Cerebellar cortex (tissue), 1 donor: ENCODE data around the gene ATP5PB.

ENCODE experiments used
- DNase-seq: peaks from one replicate; pipeline ENCODE4 v3.0.0-alpha.2; 2015; ENCODE audit warnings: low spot score

Gene ATP5PB

GRCh38 chr1:111476214-111476613 lies 26.9 kb downstream of the ATP5PB start:
- DNase-seq: no peak

- no peak for DNase-seq
Observed at GRCh38 chr1:111476761-111477309, 27.6 kb downstream of the ATP5PB start.

- no peak for DNase-seq
Observed at GRCh38 chr1:111480674-111481073, 31.4 kb downstream of the ATP5PB start.

GRCh38 chr1:111481387-111482221 lies 32.3 kb downstream of the ATP5PB start:
- DNase-seq: peak; percentile 59

- DNase-seq: no peak
Observed at GRCh38 chr1:111483166-111483565, 33.9 kb downstream of the ATP5PB start.

GRCh38 chr1:111483876-111484275 lies 34.6 kb downstream of the ATP5PB start:
- DNase-seq: no peak

- no peak for DNase-seq
Observed at GRCh38 chr1:111484391-111485026, 35.2 kb downstream of the ATP5PB start.

- DNase-seq: no peak
Observed at GRCh38 chr1:111486431-111486830, 37.2 kb downstream of the ATP5PB start.

GRCh38 chr1:111487133-111487532 lies 37.9 kb downstream of the ATP5PB start:
- no peak for DNase-seq

GRCh38 chr1:111488669-111489068 lies 39.4 kb downstream of the ATP5PB start:
- no peak for DNase-seq

- DNase-seq: no peak
Observed at GRCh38 chr1:111489604-111490003, 40.3 kb downstream of the ATP5PB start.

- no peak for DNase-seq
Observed at GRCh38 chr1:111490220-111490619, 41.0 kb downstream of the ATP5PB start.

- DNase-seq: no peak
Observed at GRCh38 chr1:111491070-111491469, 41.8 kb downstream of the ATP5PB start.

GRCh38 chr1:111496398-111496797 lies 47.1 kb downstream of the ATP5PB start:
- DNase-seq: no peak

GRCh38 chr1:111497592-111497991 lies 48.3 kb downstream of the ATP5PB start:
- no peak for DNase-seq

- no peak for DNase-seq
Observed at GRCh38 chr1:111499026-111499785, 49.9 kb downstream of the ATP5PB start.

- no peak for DNase-seq
Observed at GRCh38 chr1:111501645-111502044, 52.4 kb downstream of the ATP5PB start.

GRCh38 chr1:111503585-111504060 lies 54.4 kb downstream of the ATP5PB start, which contains the start of the genes ADORA3 and TMIGD3:
Gene ADORA3 (minus strand): TSS chr1:111503633. CDS start chr1:111503354, 279 bp downstream.
Gene TMIGD3 (minus strand): TSS chr1:111503633. CDS start chr1:111503354, 279 bp downstream.
- DNase-seq: no peak

- DNase-seq: no peak
Observed at GRCh38 chr1:111504097-111504496, 54.8 kb downstream of the ATP5PB start.

- DNase-seq: no peak
Observed at GRCh38 chr1:111505641-111506119, 56.4 kb downstream of the ATP5PB start.

- no peak for DNase-seq
Observed at GRCh38 chr1:111506561-111506960, 57.3 kb downstream of the ATP5PB start.
